ENCODE measurements around the gene PRKG1. TPM values are rescaled to one million over a fixed set of nuclear protein-coding genes. Genes with fewer than 3 reads are reported as not detected.

The PRKG1 gene
- total and polyA plus RNA-seq, 2 experiments from 2014 or later: 18.2 to 21.1 TPM

DNA sequence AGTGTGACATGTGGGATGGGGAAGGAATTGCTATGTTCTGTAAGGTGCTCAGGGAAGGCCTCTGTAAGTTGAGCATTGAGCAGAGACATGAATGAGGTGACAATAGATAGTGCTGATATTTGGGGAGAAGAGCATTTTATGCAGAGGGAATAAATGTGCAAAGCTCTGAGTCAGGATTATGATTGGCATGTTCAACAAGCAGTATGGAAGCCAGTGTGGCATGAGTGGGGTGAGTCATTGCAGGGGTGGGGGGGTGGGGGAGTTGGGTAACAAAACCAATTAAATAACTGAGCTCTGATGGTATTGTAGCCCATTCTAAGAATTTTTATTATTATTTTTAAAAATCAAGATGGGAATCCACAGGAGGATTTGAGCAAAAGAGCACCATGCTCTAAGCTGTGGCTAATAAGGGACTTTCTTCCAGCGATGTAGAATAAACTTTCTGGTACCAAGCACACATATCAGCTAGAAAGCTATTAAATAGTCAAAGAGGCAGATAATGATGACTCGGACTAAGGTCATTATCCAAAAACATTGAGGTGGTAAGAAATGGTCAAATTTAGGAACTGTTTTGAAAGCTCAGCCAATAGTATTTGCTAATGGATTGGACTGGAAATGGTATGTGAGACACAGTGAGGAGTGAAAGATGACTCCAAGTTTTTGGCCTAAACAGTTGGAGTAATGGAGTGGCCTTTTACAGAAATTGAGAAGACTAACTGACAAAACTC, 96.4 kb downstream of the PRKG1 start:
- H3K4me1 ChIP-seq (ENCODE audit: insufficient read depth): peaks cover 21% of the 10 kb centered on the region
- Mint-ChIP-seq H3K9me3 (no peaks in the 10 kb centered on the region), H3K27me3 (ENCODE audit: insufficient read depth, low read depth, poor library complexity) (no peaks in the 10 kb centered on the region), H3K36me3 (ENCODE audit: low read depth) (peaks cover 2% of the 10 kb centered on the region; the same call in 1 of the 3 replicates), H3K4me1 (peaks cover 17% of the 10 kb centered on the region; the same call in 2 of the 3 replicates), H3K27ac (no peak overlapping the region), H3K4me3 (no peak overlapping the region)
- no peak for DNase-seq (ENCODE audit: low spot score)
- H3K27me3 ChIP-seq (ENCODE audit: insufficient read depth): no peaks in the 10 kb centered on the region
- H3K27ac ChIP-seq (ENCODE audit: low read depth): no peak overlapping the region
- TF ChIP-seq ZNF331 (CRISPR knock-in tag; IDR thresholded peaks at IDR 0.05; ENCODE audit: low read depth) (no peak), NANOG (IDR thresholded peaks at IDR 0.05; ENCODE audit: borderline replicate concordance) (no peak), POLR2AphosphoS5 (IDR thresholded peaks at IDR 0.05; ENCODE audit: low read depth) (no peak), EZH2 (IDR thresholded peaks at IDR 0.05; ENCODE audit: low read depth, unreplicated experiment) (no peak), CREB1 (CRISPR knock-in tag; IDR thresholded peaks at IDR 0.05; ENCODE audit: low read depth) (no peak)
- TF ChIP-seq, protein P1, sequence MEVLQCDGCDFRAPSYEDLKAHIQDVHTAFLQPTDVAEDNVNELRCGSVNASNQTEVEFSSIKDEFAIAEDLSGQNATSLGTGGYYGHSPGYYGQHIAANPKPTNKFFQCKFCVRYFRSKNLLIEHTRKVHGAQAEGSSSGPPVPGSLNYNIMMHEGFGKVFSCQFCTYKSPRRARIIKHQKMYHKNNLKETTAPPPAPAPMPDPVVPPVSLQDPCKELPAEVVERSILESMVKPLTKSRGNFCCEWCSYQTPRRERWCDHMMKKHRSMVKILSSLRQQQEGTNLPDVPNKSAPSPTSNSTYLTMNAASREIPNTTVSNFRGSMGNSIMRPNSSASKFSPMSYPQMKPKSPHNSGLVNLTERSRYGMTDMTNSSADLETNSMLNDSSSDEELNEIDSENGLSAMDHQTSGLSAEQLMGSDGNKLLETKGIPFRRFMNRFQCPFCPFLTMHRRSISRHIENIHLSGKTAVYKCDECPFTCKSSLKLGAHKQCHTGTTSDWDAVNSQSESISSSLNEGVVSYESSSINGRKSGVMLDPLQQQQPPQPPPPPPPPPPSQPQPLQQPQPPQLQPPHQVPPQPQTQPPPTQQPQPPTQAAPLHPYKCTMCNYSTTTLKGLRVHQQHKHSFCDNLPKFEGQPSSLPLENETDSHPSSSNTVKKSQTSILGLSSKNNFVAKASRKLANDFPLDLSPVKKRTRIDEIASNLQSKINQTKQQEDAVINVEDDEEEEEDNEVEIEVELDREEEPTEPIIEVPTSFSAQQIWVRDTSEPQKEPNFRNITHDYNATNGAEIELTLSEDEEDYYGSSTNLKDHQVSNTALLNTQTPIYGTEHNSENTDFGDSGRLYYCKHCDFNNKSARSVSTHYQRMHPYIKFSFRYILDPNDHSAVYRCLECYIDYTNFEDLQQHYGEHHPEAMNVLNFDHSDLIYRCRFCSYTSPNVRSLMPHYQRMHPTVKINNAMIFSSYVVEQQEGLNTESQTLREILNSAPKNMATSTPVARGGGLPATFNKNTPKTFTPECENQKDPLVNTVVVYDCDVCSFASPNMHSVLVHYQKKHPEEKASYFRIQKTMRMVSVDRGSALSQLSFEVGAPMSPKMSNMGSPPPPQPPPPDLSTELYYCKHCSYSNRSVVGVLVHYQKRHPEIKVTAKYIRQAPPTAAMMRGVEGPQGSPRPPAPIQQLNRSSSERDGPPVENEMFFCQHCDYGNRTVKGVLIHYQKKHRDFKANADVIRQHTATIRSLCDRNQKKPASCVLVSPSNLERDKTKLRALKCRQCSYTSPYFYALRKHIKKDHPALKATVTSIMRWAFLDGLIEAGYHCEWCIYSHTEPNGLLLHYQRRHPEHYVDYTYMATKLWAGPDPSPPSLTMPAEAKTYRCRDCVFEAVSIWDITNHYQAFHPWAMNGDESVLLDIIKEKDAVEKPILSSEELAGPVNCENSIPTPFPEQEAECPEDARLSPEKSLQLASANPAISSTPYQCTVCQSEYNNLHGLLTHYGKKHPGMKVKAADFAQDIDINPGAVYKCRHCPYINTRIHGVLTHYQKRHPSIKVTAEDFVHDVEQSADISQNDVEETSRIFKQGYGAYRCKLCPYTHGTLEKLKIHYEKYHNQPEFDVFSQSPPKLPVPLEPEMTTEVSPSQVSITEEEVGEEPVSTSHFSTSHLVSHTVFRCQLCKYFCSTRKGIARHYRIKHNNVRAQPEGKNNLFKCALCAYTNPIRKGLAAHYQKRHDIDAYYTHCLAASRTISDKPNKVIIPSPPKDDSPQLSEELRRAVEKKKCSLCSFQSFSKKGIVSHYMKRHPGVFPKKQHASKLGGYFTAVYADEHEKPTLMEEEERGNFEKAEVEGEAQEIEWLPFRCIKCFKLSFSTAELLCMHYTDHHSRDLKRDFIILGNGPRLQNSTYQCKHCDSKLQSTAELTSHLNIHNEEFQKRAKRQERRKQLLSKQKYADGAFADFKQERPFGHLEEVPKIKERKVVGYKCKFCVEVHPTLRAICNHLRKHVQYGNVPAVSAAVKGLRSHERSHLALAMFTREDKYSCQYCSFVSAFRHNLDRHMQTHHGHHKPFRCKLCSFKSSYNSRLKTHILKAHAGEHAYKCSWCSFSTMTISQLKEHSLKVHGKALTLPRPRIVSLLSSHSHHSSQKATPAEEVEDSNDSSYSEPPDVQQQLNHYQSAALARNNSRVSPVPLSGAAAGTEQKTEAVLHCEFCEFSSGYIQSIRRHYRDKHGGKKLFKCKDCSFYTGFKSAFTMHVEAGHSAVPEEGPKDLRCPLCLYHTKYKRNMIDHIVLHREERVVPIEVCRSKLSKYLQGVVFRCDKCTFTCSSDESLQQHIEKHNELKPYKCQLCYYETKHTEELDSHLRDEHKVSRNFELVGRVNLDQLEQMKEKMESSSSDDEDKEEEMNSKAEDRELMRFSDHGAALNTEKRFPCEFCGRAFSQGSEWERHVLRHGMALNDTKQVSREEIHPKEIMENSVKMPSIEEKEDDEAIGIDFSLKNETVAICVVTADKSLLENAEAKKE (CRISPR knock-in tag; IDR thresholded peaks at IDR 0.05): no peak
- TF ChIP-seq, protein P2, sequence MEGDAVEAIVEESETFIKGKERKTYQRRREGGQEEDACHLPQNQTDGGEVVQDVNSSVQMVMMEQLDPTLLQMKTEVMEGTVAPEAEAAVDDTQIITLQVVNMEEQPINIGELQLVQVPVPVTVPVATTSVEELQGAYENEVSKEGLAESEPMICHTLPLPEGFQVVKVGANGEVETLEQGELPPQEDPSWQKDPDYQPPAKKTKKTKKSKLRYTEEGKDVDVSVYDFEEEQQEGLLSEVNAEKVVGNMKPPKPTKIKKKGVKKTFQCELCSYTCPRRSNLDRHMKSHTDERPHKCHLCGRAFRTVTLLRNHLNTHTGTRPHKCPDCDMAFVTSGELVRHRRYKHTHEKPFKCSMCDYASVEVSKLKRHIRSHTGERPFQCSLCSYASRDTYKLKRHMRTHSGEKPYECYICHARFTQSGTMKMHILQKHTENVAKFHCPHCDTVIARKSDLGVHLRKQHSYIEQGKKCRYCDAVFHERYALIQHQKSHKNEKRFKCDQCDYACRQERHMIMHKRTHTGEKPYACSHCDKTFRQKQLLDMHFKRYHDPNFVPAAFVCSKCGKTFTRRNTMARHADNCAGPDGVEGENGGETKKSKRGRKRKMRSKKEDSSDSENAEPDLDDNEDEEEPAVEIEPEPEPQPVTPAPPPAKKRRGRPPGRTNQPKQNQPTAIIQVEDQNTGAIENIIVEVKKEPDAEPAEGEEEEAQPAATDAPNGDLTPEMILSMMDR (conservative IDR thresholded peaks at IDR 0.05; ENCODE audit: low read depth in 2 of 2): no peak
- TF ChIP-seq, protein P3, sequence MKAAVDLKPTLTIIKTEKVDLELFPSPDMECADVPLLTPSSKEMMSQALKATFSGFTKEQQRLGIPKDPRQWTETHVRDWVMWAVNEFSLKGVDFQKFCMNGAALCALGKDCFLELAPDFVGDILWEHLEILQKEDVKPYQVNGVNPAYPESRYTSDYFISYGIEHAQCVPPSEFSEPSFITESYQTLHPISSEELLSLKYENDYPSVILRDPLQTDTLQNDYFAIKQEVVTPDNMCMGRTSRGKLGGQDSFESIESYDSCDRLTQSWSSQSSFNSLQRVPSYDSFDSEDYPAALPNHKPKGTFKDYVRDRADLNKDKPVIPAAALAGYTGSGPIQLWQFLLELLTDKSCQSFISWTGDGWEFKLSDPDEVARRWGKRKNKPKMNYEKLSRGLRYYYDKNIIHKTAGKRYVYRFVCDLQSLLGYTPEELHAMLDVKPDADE (IDR thresholded peaks at IDR 0.05): no peak
- H4K20me1 ChIP-seq (replicated peaks; ENCODE audit: insufficient read depth): no peaks in the 10 kb centered on the region
- no peak overlapping the region for H3K4me3 ChIP-seq
- no peak overlapping the region for H3K4me2 ChIP-seq
- H3K36me3 ChIP-seq (ENCODE audit: insufficient read depth): no peaks in the 10 kb centered on the region
- H3K9me2 ChIP-seq (ENCODE audit: insufficient read depth): no peaks in the 10 kb centered on the region
- ATAC-seq: no peak
- no peak overlapping the region for H2AFZ ChIP-seq
- H3F3A ChIP-seq (replicated peaks; ENCODE audit: low read depth): no peaks in the 10 kb centered on the region
- no peaks in the 10 kb centered on the region for H3K79me2 ChIP-seq (replicated peaks; ENCODE audit: insufficient read depth)

All from GM23338 (cell line).